HG02870 (cell line): ENCODE data around the gene CTR9.
"Not testable (repeated sequence)": the region's sequence is repeated elsewhere in the genome, so short reads cannot be mapped to it uniquely, and the experiment has no call there.

ENCODE experiments used
- ATAC-seq: cut with Tn5 transposase; IDR thresholded peaks from one replicate; pipeline ENCODE4 v1.9.1; 2021; ENCODE audit warnings: mild to moderate bottlenecking, moderate library complexity; ENCODE audit not compliant: unreplicated experiment

Gene CTR9

DNA sequence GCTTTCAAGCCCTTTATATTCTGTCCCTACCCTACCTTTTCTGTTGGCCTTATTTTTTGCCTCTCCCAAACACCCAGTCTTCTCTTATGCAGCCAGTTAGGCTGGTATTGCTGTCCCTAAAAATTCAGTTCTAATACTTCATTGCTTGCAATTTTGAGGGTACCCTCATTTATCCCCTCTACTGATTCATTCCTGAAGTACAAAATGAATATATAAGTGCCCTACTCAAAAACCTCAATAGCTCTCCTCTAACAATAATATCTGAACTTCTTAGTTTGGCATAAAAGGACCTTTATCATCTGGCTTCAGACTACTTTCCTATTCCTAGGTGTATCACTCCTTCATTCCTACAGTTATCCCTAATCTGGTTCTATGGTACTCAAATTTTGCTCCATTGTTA, 62.9 kb downstream of the CTR9 start:
- no peak for ATAC-seq

DNA sequence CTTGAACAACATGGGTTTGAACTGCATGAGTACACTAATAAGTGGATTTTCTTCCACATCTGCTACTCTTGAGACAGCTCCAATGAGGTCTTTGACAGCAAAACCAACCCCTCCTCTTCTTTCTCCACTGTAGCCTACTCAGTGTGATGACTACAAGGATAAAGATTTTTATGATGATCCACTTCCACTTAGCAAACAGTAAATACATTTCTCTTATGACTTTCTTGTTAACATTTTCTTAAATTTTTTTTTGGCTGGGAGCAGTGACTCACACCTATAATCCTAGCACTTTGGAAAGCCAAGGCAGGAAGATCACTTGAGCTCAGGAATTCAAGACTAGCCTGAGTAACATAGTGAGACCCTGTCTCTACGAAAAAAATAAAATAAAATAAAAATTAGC, 67.5 kb downstream of the CTR9 start:
- no peak for ATAC-seq

DNA sequence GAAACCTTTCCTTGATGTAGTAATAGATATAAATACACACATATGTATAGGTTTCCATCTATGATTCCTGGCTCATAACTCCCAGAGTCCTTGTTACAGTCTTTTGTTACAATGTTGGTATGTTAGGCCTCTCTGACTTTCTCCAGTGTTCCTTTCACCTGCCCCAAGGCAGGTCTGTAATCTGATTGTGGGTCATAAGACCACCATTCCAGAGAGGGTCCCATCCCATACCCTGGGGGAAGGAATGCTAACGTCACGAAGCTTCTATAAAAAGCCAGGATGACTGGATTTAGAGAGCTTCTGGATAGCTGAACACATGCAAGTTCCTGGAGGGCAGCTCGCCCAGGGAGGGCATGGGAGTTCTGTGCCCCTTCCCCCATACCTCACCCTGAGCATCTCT, 71.4 kb downstream of the CTR9 start:
- ATAC-seq: not testable (repeated sequence)

DNA sequence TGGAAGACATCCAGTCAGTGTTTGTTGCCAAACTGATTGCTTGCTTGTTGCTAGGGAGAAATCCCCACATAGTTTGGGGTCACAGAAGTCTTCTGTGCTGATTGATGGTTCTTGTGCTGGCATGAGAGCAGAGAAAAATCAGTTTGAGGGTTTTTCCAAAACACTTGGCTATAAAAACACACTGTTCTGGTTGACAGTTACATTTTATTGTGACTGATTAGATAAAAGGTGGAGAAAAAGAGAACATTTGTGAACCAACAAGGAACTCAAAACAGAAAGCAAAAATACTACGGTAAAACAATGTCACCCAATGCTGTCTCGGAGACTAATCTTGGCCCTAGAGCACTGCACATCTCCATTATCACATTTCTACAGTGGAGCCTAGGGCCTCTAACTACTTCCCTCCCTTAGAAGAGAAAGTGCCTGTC, 72.1 kb downstream of the CTR9 start:
- ATAC-seq: no peak

DNA sequence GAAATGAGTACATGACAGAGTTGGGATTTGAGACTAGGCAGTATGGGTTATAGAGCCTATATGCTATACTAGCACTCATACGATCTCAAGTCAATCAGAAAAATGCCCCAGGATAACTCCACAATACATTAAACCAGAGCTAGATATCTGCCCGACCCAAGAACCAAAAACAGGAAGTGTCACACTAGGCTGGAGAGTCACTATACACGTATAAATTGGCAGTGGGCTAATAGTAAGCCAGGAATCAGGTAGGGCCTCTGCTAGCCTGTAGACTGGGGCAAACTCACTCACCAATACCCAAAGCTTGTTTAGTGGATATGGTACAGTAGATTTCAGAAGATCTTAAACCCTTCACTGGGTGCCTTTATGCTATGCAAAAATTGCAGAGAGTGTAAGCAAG, 73.8 kb downstream of the CTR9 start:
- ATAC-seq: no peak

DNA sequence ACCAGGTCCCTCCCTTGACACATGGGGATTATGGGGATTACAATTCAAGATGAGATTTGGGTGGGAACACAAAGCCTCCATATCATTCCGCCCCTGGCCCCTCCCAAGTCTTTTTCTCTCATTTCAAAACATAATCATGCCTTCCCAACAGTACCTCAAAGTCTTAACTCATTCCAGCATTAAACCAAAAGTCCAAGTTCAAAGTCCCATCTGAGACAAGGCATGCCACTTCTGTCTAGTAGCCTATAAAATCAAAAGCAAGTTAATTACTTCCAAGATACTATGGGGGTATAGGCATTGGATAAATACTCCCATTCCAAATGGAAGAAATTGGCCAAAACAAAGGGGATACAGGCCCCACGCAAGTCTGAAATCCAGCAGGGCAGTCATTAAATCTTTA, 77.4 kb downstream of the CTR9 start:
- ATAC-seq: no peak

DNA sequence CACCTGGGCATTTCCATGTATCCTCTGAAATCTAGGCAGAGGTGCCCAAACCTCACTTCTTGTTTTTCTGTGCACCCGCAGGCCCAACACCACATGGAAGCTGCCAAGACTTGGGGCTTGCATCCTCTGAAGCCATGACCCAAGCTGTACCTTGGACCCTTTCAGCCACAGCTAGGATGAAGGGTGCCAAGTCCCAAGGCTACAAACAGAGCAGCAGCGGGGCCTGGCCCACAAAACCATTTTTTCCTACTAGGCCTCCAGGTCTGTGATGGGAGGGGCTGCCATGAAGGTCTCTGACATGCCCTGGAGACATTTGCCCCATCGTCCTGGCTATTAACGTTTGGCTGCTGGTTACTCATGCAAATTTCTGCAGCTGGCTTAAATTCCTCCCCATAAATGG, 78.1 kb downstream of the CTR9 start:
- no peak for ATAC-seq
